Measurements from ENCODE around the gene TYW3.

DNA sequence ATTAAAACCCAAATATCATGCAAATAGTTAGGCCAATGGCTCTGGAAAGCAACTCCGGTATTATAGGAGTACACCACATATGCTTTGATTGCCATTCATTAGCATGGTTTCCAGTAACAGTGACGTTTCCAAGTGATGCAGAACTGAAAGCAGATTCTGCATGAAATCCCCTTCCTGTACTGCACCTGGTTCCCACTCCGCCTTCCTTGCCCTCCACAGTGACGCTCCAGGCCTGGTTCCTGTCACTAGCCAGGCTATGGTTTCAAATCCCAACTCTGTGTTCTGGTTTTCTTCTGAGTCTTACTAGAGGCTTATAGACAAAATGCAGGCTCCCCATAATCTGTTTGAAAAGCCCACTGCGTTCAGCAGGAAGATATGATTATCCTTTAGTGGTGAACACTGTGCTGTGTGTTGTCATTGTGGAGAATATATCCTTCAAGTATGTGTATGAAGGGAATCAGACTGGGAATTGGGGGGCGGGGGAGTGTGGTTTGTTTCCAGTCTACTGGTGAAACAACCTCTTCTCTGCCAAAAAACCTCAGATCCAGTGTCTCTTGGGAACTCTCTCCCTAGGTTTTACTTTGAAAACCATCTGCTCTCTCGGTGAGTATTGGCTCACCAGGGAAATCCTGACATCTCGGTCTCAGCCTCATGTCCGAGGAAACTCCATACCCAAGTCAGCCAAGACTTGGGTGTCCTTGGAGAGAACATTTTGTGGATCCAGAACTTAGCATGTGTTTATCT is 78.7 kb downstream of the TYW3 start:
- TF ChIP-seq, protein P1, sequence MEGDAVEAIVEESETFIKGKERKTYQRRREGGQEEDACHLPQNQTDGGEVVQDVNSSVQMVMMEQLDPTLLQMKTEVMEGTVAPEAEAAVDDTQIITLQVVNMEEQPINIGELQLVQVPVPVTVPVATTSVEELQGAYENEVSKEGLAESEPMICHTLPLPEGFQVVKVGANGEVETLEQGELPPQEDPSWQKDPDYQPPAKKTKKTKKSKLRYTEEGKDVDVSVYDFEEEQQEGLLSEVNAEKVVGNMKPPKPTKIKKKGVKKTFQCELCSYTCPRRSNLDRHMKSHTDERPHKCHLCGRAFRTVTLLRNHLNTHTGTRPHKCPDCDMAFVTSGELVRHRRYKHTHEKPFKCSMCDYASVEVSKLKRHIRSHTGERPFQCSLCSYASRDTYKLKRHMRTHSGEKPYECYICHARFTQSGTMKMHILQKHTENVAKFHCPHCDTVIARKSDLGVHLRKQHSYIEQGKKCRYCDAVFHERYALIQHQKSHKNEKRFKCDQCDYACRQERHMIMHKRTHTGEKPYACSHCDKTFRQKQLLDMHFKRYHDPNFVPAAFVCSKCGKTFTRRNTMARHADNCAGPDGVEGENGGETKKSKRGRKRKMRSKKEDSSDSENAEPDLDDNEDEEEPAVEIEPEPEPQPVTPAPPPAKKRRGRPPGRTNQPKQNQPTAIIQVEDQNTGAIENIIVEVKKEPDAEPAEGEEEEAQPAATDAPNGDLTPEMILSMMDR (IDR thresholded peaks at IDR 0.05) = no peak
- no peak for TF ChIP-seq POLR2A (IDR thresholded peaks at IDR 0.05)
- no peak for TF ChIP-seq POLR2AphosphoS5 (IDR thresholded peaks at IDR 0.05; ENCODE audit: insufficient read depth in 1 of 2, low read depth in 1 of 2)
